SK-N-MC (cell line): ENCODE data around the gene LINC00237.

Experiments
- EZH2 ChIP-seq: fragments of 200-600 bp; sonication (generic); IDR thresholded peaks from one replicate; pipeline ENCODE4 v1.6.1; 2017; ENCODE audit warnings: antibody characterized with exemption
- FOXP2 ChIP-seq: optimal IDR thresholded peaks from 2 replicates; pipeline ENCODE3; 2011; ENCODE audit warnings: mild to moderate bottlenecking, moderate library complexity; ENCODE audit not compliant: insufficient read depth; ENCODE audit errors: extremely low read length, control extremely low read depth
- POLR2AphosphoS5 ChIP-seq: IDR thresholded peaks from 2 replicates; pipeline ENCODE4 v1.6.1; 2012; ENCODE audit warnings: mild to moderate bottlenecking, low read depth, low read length, borderline replicate concordance

DNA sequence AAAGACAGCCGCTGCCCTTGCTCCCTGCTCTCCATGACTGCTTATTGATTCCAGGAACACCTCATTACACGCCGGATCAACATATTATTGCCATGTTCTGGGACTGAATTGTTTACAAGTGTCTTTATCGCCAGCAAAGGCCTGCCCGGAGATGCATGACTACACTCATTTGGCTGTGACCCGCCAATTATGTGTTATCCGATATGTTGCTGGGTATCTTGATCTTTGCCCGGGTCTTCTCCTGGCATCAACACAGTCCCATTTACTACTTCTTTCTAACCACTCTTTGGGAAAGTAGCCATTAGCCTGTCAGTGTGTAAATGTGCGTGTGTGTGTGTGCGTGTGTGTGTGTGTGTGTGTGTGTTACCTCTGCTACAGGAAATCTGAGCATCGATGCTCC lies 15.4 kb downstream of the LINC00237 start:
- TF ChIP-seq POLR2AphosphoS5 (no peak), FOXP2 (no peak), EZH2 (no peak)
